ENCODE measurements around the gene IGF2R. TPM values are rescaled to one million over a fixed set of nuclear protein-coding genes. Genes with fewer than 3 reads are reported as not detected.
"Not testable (repeated sequence)": the region's sequence is repeated elsewhere in the genome, so short reads cannot be mapped to it uniquely, and the experiment has no call there.

Gene IGF2R
- total RNA-seq, 5 donors from 2014 or later (not counting 1 experiment from before 2014, with no cell fraction given), result 63.4 to 87.5 (median 70.5) TPM

- H3K27me3 ChIP-seq (replicated peaks in 1 of 2; ENCODE audit: control insufficient read depth in 2 of 2, extremely low read depth in 1 of 2, insufficient read depth in 2 of 2, low read length in 1 of 2), result peaks cover 0 to 2% of the 10 kb centered on the region in 2 experiments
- ChIA-PET POLR2A (no interaction called here), CTCF (no interaction called here)
- H3K4me1 ChIP-seq (ENCODE audit: control insufficient read depth in 1 of 2, extremely low read depth in 1 of 2, insufficient read depth in 2 of 2, low read length in 2 of 2), result no peaks in the 10 kb centered on the region
- Mint-ChIP-seq H3K36me3 (no peaks in the 10 kb centered on the region), H3K4me3 (no peak overlapping the region), H3K27ac (no peak overlapping the region), H3K27me3 (no peaks in the 10 kb centered on the region), H3K4me1 (no peaks in the 10 kb centered on the region), H3K9me3 (no peaks in the 10 kb centered on the region)
- H3K27ac ChIP-seq (ENCODE audit: low read length), result no peak overlapping the region
- no peaks in the 10 kb centered on the region for H3K9me3 ChIP-seq
- no peaks in the 10 kb centered on the region for H3K36me3 ChIP-seq (ENCODE audit: control insufficient read depth in 2 of 2, extremely low read depth in 1 of 2, insufficient read depth in 1 of 2, low read length in 1 of 2)
- WGBS (ENCODE audit: insufficient coverage), result 95% methylated on average over 15 of the region's 19 CpGs
- ATAC-seq (replicated peaks in 1 of 4), result no peak
- no peak for DNase-seq
- no peak overlapping the region for H3K4me3 ChIP-seq (ENCODE audit: control insufficient read depth in 1 of 2, extremely low read depth in 1 of 2, low read length in 1 of 2)
Measured at GRCh38 chr6:160131636-160132296, 162.9 kb downstream of the IGF2R start.

- Histone ChIP-seq H3K4me3 (ENCODE audit: control insufficient read depth in 1 of 2, extremely low read depth in 1 of 2, low read length in 1 of 2) (no peak overlapping the region), H3K4me1 (ENCODE audit: control insufficient read depth in 1 of 2, extremely low read depth in 1 of 2, insufficient read depth in 2 of 2, low read length in 2 of 2) (no peaks in the 10 kb centered on the region), H3K36me3 (ENCODE audit: control insufficient read depth in 2 of 2, extremely low read depth in 1 of 2, insufficient read depth in 1 of 2, low read length in 1 of 2) (no peaks in the 10 kb centered on the region), H3K9me3 (no peaks in the 10 kb centered on the region), H3K27ac (ENCODE audit: low read length) (no peak overlapping the region), H3K27me3 (replicated peaks in 1 of 2; ENCODE audit: control insufficient read depth in 2 of 2, extremely low read depth in 1 of 2, insufficient read depth in 2 of 2, low read length in 1 of 2) (peaks cover 0 to under 1% of the 10 kb centered on the region in 2 experiments)
- Mint-ChIP-seq H3K4me1 (no peaks in the 10 kb centered on the region), H3K27ac (no peak overlapping the region), H3K36me3 (no peaks in the 10 kb centered on the region), H3K4me3 (no peak overlapping the region), H3K27me3 (no peaks in the 10 kb centered on the region), H3K9me3 (no peaks in the 10 kb centered on the region)
- ATAC-seq (replicated peaks in 1 of 4), result no peak
- no peak for DNase-seq
- ChIA-PET CTCF (no interaction called here), POLR2A (no interaction called here)
- 84% methylated on average over 2 of the region's 4 CpGs for WGBS (ENCODE audit: insufficient coverage)
Measured at GRCh38 chr6:160132297-160132637, 163.4 kb downstream of the IGF2R start.

GRCh38 chr6:160132776-160133338 is 164.0 kb downstream of the IGF2R start:
- CTCF ChIA-PET, result no interaction called here
- no peak overlapping the region for H3K27ac Mint-ChIP-seq
- no peak overlapping the region for H3K4me3 Mint-ChIP-seq
- H3K9me3 Mint-ChIP-seq, result no peaks in the 10 kb centered on the region
- no peak overlapping the region for H3K4me3 ChIP-seq (ENCODE audit: control insufficient read depth in 1 of 2, extremely low read depth in 1 of 2, low read length in 1 of 2)
- no peaks in the 10 kb centered on the region for H3K36me3 ChIP-seq (ENCODE audit: control insufficient read depth in 2 of 2, extremely low read depth in 1 of 2, insufficient read depth in 1 of 2, low read length in 1 of 2)
- ATAC-seq (replicated peaks in 1 of 4) (no peak), DNase-seq (no peak)
- peaks cover 0 to 1% (median under 1%) of the 10 kb centered on the region in 3 donors for H3K4me1 Mint-ChIP-seq
- WGBS (ENCODE audit: insufficient coverage), result 68% methylated on average over 10 of the region's 12 CpGs
- POLR2A ChIA-PET, result no interaction called here
- no peaks in the 10 kb centered on the region for H3K36me3 Mint-ChIP-seq
- no peak overlapping the region for H3K27ac ChIP-seq (ENCODE audit: low read length)
- no peaks in the 10 kb centered on the region for H3K9me3 ChIP-seq
- H3K27me3 ChIP-seq (replicated peaks in 1 of 2; ENCODE audit: control insufficient read depth in 2 of 2, extremely low read depth in 1 of 2, insufficient read depth in 2 of 2, low read length in 1 of 2), result peaks cover 0 to 2% of the 10 kb centered on the region in 2 experiments
- H3K4me1 ChIP-seq (ENCODE audit: control insufficient read depth in 1 of 2, extremely low read depth in 1 of 2, insufficient read depth in 2 of 2, low read length in 2 of 2), result peaks cover 0 to under 1% of the 10 kb centered on the region in 2 experiments
- no peaks in the 10 kb centered on the region for H3K27me3 Mint-ChIP-seq

- Mint-ChIP-seq H3K27me3 (no peaks in the 10 kb centered on the region), H3K4me1 (peaks cover 8 to 9% (median 9%) of the 10 kb centered on the region in 3 donors), H3K9me3 (no peaks in the 10 kb centered on the region), H3K36me3 (no peaks in the 10 kb centered on the region), H3K4me3 (no peak overlapping the region), H3K27ac (no peak overlapping the region)
- ATAC-seq (replicated peaks in 1 of 4) (no peak), DNase-seq (no peak)
- no peaks in the 10 kb centered on the region for H3K9me3 ChIP-seq
- no peak overlapping the region for H3K4me3 ChIP-seq (ENCODE audit: control insufficient read depth in 1 of 2, extremely low read depth in 1 of 2, low read length in 1 of 2)
- POLR2A ChIA-PET, result no interaction called here
- peaks cover 0 to 3% of the 10 kb centered on the region in 2 experiments for H3K4me1 ChIP-seq (ENCODE audit: control insufficient read depth in 1 of 2, extremely low read depth in 1 of 2, insufficient read depth in 2 of 2, low read length in 2 of 2)
- H3K27me3 ChIP-seq (replicated peaks in 1 of 2; ENCODE audit: control insufficient read depth in 2 of 2, extremely low read depth in 1 of 2, insufficient read depth in 2 of 2, low read length in 1 of 2), result peaks cover 0 to 3% of the 10 kb centered on the region in 2 experiments
- H3K27ac ChIP-seq (ENCODE audit: low read length), result no peak overlapping the region
- CTCF ChIA-PET, result interaction anchor here in 1 of 2 donors (0.6 kb wide), 1 partner anchor 361 kb away, joined by 3 read pairs; no protein-coding TSS in a partner anchor
- 89% methylated on average over 37 of the region's 47 CpGs for WGBS (ENCODE audit: insufficient coverage)
- no peaks in the 10 kb centered on the region for H3K36me3 ChIP-seq (ENCODE audit: control insufficient read depth in 2 of 2, extremely low read depth in 1 of 2, insufficient read depth in 1 of 2, low read length in 1 of 2)
Measured at GRCh38 chr6:160133441-160134336, 164.8 kb downstream of the IGF2R start.

GRCh38 chr6:160134337-160134751 is 165.5 kb downstream of the IGF2R start:
- H3K4me1 ChIP-seq (ENCODE audit: control insufficient read depth in 1 of 2, extremely low read depth in 1 of 2, insufficient read depth in 2 of 2, low read length in 2 of 2); H3K27me3 ChIP-seq (replicated peaks in 1 of 2; ENCODE audit: control insufficient read depth in 2 of 2, extremely low read depth in 1 of 2, insufficient read depth in 2 of 2, low read length in 1 of 2); H3K9me3 ChIP-seq; H3K27ac ChIP-seq (ENCODE audit: low read length); H3K36me3 Mint-ChIP-seq; H3K9me3 Mint-ChIP-seq; H3K27ac Mint-ChIP-seq; H3K36me3 ChIP-seq (ENCODE audit: control insufficient read depth in 2 of 2, extremely low read depth in 1 of 2, insufficient read depth in 1 of 2, low read length in 1 of 2); H3K4me3 Mint-ChIP-seq; POLR2A ChIA-PET; ATAC-seq (replicated peaks in 1 of 4); H3K4me3 ChIP-seq (ENCODE audit: control insufficient read depth in 1 of 2, extremely low read depth in 1 of 2, low read length in 1 of 2); H3K27me3 Mint-ChIP-seq: not testable (repeated sequence)
- H3K4me1 Mint-ChIP-seq, result peaks cover 9 to 10% (median 9%) of the 10 kb centered on the region in 3 donors
- DNase-seq, result peak in 1 of 35 experiments; percentile 7
- WGBS (ENCODE audit: insufficient coverage), result 88% methylated on average over 20 of the region's 20 CpGs
- CTCF ChIA-PET, result interaction anchor here in 1 of 2 donors (0.7 kb wide), 1 partner anchor 10 kb away, joined by 5 read pairs; no protein-coding TSS in a partner anchor

- no peak overlapping the region for H3K27ac Mint-ChIP-seq
Measured at GRCh38 chr6:160134779-160135547, 166.1 kb downstream of the IGF2R start.

More at GRCh38 chr6:160134779-160135547, 166.1 kb downstream of the IGF2R start:
- CTCF ChIA-PET, result interaction anchor here in 1 of 2 donors (0.7 kb wide), 1 partner anchor 9 kb away, joined by 5 read pairs; no protein-coding TSS in a partner anchor
- POLR2A ChIA-PET, result no interaction called here
- Mint-ChIP-seq H3K4me3 (no peak overlapping the region), H3K4me1 (peaks cover 9 to 10% (median 9%) of the 10 kb centered on the region in 3 donors), H3K36me3 (no peaks in the 10 kb centered on the region), H3K27me3 (no peaks in the 10 kb centered on the region), H3K9me3 (no peaks in the 10 kb centered on the region)
- Histone ChIP-seq H3K27me3 (replicated peaks in 1 of 2; ENCODE audit: control insufficient read depth in 2 of 2, extremely low read depth in 1 of 2, insufficient read depth in 2 of 2, low read length in 1 of 2) (peaks cover 0 to 3% of the 10 kb centered on the region in 2 experiments), H3K4me1 (ENCODE audit: control insufficient read depth in 1 of 2, extremely low read depth in 1 of 2, insufficient read depth in 2 of 2, low read length in 2 of 2) (peaks cover 0 to 3% of the 10 kb centered on the region in 2 experiments), H3K4me3 (ENCODE audit: control insufficient read depth in 1 of 2, extremely low read depth in 1 of 2, low read length in 1 of 2) (no peak overlapping the region), H3K27ac (ENCODE audit: low read length) (no peak overlapping the region), H3K9me3 (no peaks in the 10 kb centered on the region), H3K36me3 (ENCODE audit: control insufficient read depth in 2 of 2, extremely low read depth in 1 of 2, insufficient read depth in 1 of 2, low read length in 1 of 2) (no peaks in the 10 kb centered on the region)
- DNase-seq (no peak), ATAC-seq (replicated peaks in 1 of 4) (no peak)
- 86% methylated on average over 5 of the region's 6 CpGs for WGBS (ENCODE audit: insufficient coverage)

All from T-cell (primary cell).